OCI-LY3 (cell line): Measurements from ENCODE around the gene SLCO2A1.

Experiments used
- H2AFZ ChIP-seq: fragments of 200-600, 300-600 bp; shearing (Covaris generic); 2 replicates; pipeline ENCODE4 v1.6.0; 2014; ENCODE audit warnings: antibody characterized with exemption, low read depth, low read length
- H3K27ac ChIP-seq: fragments of 200-600, 300-600 bp; sonication (generic); 2 replicates; pipeline ENCODE4 v1.5.1; 2014; ENCODE audit warnings: mild to moderate bottlenecking, low read length, moderate library complexity, mixed read lengths
- H3K27me3 ChIP-seq: fragments of 200-600, 300-600 bp; sonication (generic); 2 replicates; pipeline ENCODE4 v1.6.1; 2014; ENCODE audit warnings: low read depth, low read length, mixed read lengths
- H3K36me3 ChIP-seq: fragments of 200-600, 300-600 bp; sonication (generic); replicated peaks from 2 replicates; pipeline ENCODE3; 2014; ENCODE audit warnings: low read depth, low read length, mixed read lengths
- H3K4me1 ChIP-seq: fragments of 300-600, 200-600 bp; sonication (generic); 2 replicates; pipeline ENCODE4 v1.6.1; 2014; ENCODE audit warnings: low read length, mixed read lengths
- H3K4me2 ChIP-seq: fragments of 200-600, 300-600 bp; sonication (generic); 2 replicates; pipeline ENCODE4 v1.6.1; 2014; ENCODE audit warnings: low read length, mixed read lengths
- H3K4me3 ChIP-seq: fragments of 300-600, 200-600 bp; sonication (generic); 2 replicates; pipeline ENCODE4 v1.5.1; 2014; ENCODE audit warnings: antibody characterized with exemption, mild to moderate bottlenecking, low read length, moderate library complexity
- H3K79me2 ChIP-seq: fragments of 300-600, 200-600 bp; shearing (Covaris generic); 2 replicates; pipeline ENCODE4 v1.6.1; 2014; ENCODE audit warnings: mild to moderate bottlenecking, low read length, mixed read lengths
- H3K9ac ChIP-seq: fragments of 300-600, 200-600 bp; shearing (Covaris generic); 2 replicates; pipeline ENCODE4 v1.6.0; 2014; ENCODE audit warnings: mild to moderate bottlenecking, low read length, moderate library complexity
- H3K9me3 ChIP-seq: fragments of 200-600, 300-600 bp; shearing (Covaris generic); 2 replicates; pipeline ENCODE4 v1.6.1; 2014; ENCODE audit warnings: low read length, mixed read lengths; ENCODE audit not compliant: insufficient read depth
- H4K20me1 ChIP-seq: fragments of 200-600, 300-600 bp; sonication (generic); 2 replicates; pipeline ENCODE4 v1.6.1; 2016; ENCODE audit warnings: low read length, mixed read lengths; ENCODE audit not compliant: insufficient read depth
- CTCF ChIP-seq: fragments of 200-600, 300-600 bp; sonication (generic); IDR thresholded peaks from 2 replicates; pipeline ENCODE4 v1.5.1; 2014; ENCODE audit warnings: antibody characterized with exemption, low read length, low read depth
- EZH2phosphoT487 ChIP-seq: fragments of 200-600 bp; shearing (Covaris generic); IDR thresholded peaks from 2 replicates; pipeline ENCODE4 v1.6.1; 2018; ENCODE audit warnings: antibody characterized with exemption, mixed run types, low read depth

SLCO2A1 gene

GRCh38 chr3:134018406-134018805, 11.3 kb downstream of the SLCO2A1 start:
- Histone ChIP-seq H3K4me2 (no peak overlapping the region), H3K9ac (no peak overlapping the region), H3K36me3 (no peaks in the 10 kb centered on the region), H3K27me3 (no peaks in the 10 kb centered on the region), H3K9me3 (no peaks in the 10 kb centered on the region), H3K79me2 (no peaks in the 10 kb centered on the region), H3K27ac (no peak overlapping the region), H3K4me1 (no peaks in the 10 kb centered on the region), H4K20me1 (no peaks in the 10 kb centered on the region), H2AFZ (no peak overlapping the region), H3K4me3 (no peak overlapping the region)
- TF ChIP-seq EZH2phosphoT487 (no peak), CTCF (no peak)

GRCh38 chr3:134017490-134017889, 12.2 kb downstream of the SLCO2A1 start:
- H3K4me1 ChIP-seq: no peaks in the 10 kb centered on the region
- no peak for TF ChIP-seq EZH2phosphoT487
- no peak for TF ChIP-seq CTCF
- no peaks in the 10 kb centered on the region for H4K20me1 ChIP-seq

GRCh38 chr3:134014270-134014669, 15.5 kb downstream of the SLCO2A1 start:
- Histone ChIP-seq H3K4me1 (no peaks in the 10 kb centered on the region), H3K79me2 (no peaks in the 10 kb centered on the region), H3K9ac (no peak overlapping the region), H3K27me3 (no peaks in the 10 kb centered on the region), H3K36me3 (no peaks in the 10 kb centered on the region), H3K9me3 (no peaks in the 10 kb centered on the region), H4K20me1 (no peaks in the 10 kb centered on the region), H3K27ac (no peak overlapping the region), H2AFZ (no peak overlapping the region), H3K4me2 (no peak overlapping the region), H3K4me3 (no peak overlapping the region)
- TF ChIP-seq EZH2phosphoT487 (no peak), CTCF (no peak)

More at GRCh38 chr3:134017490-134017889, 12.2 kb downstream of the SLCO2A1 start:
- Histone ChIP-seq H3K36me3 (no peaks in the 10 kb centered on the region), H2AFZ (no peak overlapping the region), H3K9me3 (no peaks in the 10 kb centered on the region), H3K9ac (no peak overlapping the region), H3K27me3 (no peaks in the 10 kb centered on the region), H3K4me3 (no peak overlapping the region), H3K79me2 (no peaks in the 10 kb centered on the region), H3K27ac (no peak overlapping the region), H3K4me2 (no peak overlapping the region)

GRCh38 chr3:134013280-134013679, 16.4 kb downstream of the SLCO2A1 start:
- Histone ChIP-seq H3K27ac (no peak overlapping the region), H3K9ac (no peak overlapping the region), H3K9me3 (no peaks in the 10 kb centered on the region), H3K4me3 (no peak overlapping the region), H2AFZ (no peak overlapping the region), H3K27me3 (no peaks in the 10 kb centered on the region), H3K36me3 (no peaks in the 10 kb centered on the region), H4K20me1 (no peaks in the 10 kb centered on the region), H3K4me2 (no peak overlapping the region), H3K4me1 (no peaks in the 10 kb centered on the region), H3K79me2 (no peaks in the 10 kb centered on the region)
- no peak for TF ChIP-seq CTCF
- no peak for TF ChIP-seq EZH2phosphoT487
